CD4-positive, alpha-beta T cell treated with Interferon gamma for 1 hour (primary cell): Measurements from ENCODE around the gene FOXI3.
"Not testable (repeated sequence)": the region's sequence is repeated elsewhere in the genome, so short reads cannot be mapped to it uniquely, and the experiment has no call there.

ENCODE experiments used
- DNase-seq: peaks from one replicate; pipeline ENCODE4 v3.0.0-alpha.2; 2020

The FOXI3 gene

GRCh38 chr2:88437010-88437409, 15.5 kb downstream of the FOXI3 start:
- DNase-seq = no peak

DNA sequence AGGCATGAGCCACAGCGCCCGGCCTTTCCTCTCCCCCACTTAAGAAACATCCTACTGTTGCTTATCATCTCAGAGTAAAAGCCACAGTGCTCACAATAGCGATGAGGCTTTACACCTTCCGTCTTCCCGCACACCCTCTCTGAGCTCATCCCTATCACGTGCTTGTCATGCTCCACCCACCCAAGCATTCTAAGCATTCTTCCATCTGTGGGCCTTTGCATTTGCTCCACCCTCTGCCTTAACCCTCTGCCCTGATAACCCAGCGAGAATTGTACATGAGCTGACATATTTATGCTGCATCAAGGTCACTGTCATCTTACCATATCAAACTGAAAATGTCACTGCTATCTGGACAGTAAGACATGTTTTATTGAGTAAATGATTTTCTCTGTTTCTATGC, 22.6 kb downstream of the FOXI3 start:
- no peak for DNase-seq

GRCh38 chr2:88423733-88424132, 28.8 kb downstream of the FOXI3 start:
- DNase-seq = no peak

DNA sequence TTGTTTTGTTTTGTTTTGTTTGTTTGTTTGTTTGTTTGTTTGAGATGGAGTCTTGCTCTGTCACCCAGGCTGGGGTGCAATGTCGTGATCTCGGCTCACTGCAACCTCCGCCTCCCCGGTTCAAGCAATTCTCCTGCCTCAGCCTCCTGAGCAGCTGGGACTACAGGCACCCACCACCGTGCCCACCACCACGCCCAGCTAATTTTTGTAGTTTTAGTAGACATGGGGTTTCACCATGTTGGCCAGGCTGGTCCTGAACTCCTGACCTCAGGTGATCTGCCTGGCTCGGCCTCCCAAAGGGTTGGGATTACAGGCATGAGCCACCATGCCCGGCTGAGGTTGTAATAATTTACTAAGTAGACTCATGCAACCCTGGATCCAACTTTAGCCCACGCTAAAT, 33.4 kb downstream of the FOXI3 start:
- not testable (repeated sequence) for DNase-seq

- DNase-seq = no peak
These were observed 36.4 kb downstream of the FOXI3 start for GRCh38 chr2:88416016-88416663.

DNA sequence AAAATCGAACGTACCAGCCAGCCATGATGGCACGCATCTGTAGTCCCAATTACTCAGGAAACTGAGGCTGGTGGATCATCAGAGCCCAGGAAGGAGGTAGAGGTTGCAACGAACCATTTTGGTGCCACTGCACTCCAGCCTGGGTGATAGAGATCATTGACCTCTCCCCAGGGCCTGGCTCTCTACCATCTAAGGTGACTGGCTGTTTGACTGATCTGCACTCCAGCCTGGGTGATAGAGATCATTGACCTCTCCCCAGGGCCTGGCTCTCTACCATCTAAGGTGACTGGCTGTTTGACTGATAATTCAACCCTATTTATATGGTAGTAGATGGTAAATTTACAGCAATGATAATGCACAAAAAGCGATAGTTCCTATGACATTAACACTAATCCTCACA, 43.6 kb downstream of the FOXI3 start:
- not testable (repeated sequence) for DNase-seq

DNA sequence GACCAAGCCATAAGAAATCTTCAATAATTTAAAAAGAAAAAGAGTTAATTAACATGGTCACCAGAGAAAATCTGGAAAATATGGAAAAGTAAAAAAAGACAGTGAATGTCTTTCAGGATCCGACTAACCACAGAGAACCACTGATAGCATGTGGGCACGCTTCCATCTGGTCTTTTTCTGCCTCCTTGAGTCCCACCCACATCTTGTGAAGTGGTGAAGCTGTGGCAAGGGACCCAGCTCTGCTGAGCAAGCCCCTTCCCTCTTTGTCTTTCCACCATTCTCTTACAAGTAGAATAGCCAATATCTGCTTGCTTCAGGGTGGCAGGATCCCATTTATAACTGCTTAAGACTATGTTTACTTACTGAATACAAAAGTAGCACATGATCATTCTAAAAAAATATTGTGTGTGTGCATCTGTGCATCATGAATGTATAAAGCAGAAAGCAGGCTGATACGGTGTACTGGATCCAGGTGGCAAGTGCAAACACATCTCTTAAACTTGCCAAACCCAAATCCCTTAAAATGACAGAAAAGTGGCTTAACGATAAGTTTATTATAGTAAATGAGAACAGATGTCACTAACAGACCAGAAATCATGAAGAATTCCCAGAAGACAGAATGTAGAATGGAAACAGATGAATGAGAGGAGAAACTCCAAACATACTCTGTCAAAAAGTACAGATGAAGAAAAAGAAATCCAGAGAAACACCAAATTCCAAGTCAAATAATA, 52.3 kb downstream of the FOXI3 start:
- no peak for DNase-seq

- no peak for DNase-seq
These were observed 54.3 kb downstream of the FOXI3 start for GRCh38 chr2:88398180-88398579.
